Gastroesophageal sphincter (tissue), 4 donors: ENCODE results near the gene RPP38. TPM values are rescaled to one million over a fixed set of nuclear protein-coding genes. Genes with fewer than 3 reads are reported as not detected.

Source experiments
- ATAC-seq: fragments of 150-250 bp; one replicate; pipeline ENCODE4 v1.9.1; 2016; ENCODE audit warnings: mild to moderate bottlenecking, moderate library complexity
- H3K27ac ChIP-seq, 4 donors: fragments of 200-600 bp; sonication (generic) in 3 of 4; 1 replicate in 3 of 4; 2 replicates in 1 of 4; pipeline ENCODE4 v1.5.1; 2016 to 2019
- H3K27me3 ChIP-seq: fragments of 200-600 bp; sonication (generic); one replicate; pipeline ENCODE4 v1.5.1; 2019
- H3K36me3 ChIP-seq, 2 donors: fragments of 200-600 bp; sonication (generic); one replicate each; pipeline ENCODE4 v1.5.1; 2019; ENCODE audit warnings: control low read depth in 1 of 2
- H3K4me1 ChIP-seq, 3 donors: fragments of 200-600 bp; sonication (generic); 1 replicate in 2 of 3; 2 replicates in 1 of 3; pipeline ENCODE4 v1.5.1; 2016 to 2019; ENCODE audit warnings: control low read depth in 2 of 3
- H3K4me3 ChIP-seq, 2 donors: fragments of 200-600 bp; sonication (generic); one replicate each; pipeline ENCODE4 v1.5.1; 2019; ENCODE audit warnings: mild to moderate bottlenecking in 1 of 2, moderate library complexity in 1 of 2
- H3K9me3 ChIP-seq, 3 donors: fragments of 200-600 bp; sonication (generic); one replicate each; pipeline ENCODE4 v1.5.1; 2017 to 2019; ENCODE audit warnings: control low read depth in 2 of 3
- EP300 ChIP-seq: sonication (generic); formaldehyde crosslinking; IDR thresholded peaks from one replicate; pipeline ENCODE4 v1.6.1; 2017; ENCODE audit warnings: antibody characterized with exemption, mild to moderate bottlenecking
- POLR2A ChIP-seq, 2 donors: fragments of 450-650 bp; IDR thresholded peaks; one replicate each; pipeline ENCODE4 v1.6.1; 2017; ENCODE audit warnings: antibody characterized with exemption in 2 of 2, mild to moderate bottlenecking in 2 of 2, moderate library complexity in 1 of 2
- POLR2AphosphoS5 ChIP-seq: sonication (generic); formaldehyde crosslinking; IDR thresholded peaks from one replicate; pipeline ENCODE4 v1.6.1; 2017; ENCODE audit warnings: antibody characterized with exemption
- WGBS, 2 donors: methylation state at CpG; one replicate each; pipeline ENCODE4 v1.1.5; 2018; ENCODE audit warnings: low coverage in 1 of 2; 5-methylcytosine and 5-hydroxymethylcytosine counted together
- total RNA-seq, 4 donors: library from RNA; depleted of rRNA; stranded (reverse); fragments of >200 nt; gene quantifications; one replicate each; pipeline ENCODE4 v1.1.0, GENCODE V29; 2016
- TF ChIP-seq, protein P1 (sequence below), 4 experiments: fragments of 200-600 bp in 2 of 4; fragments of 450-650 bp in 2 of 4; sonication (generic) in 1 of 4; IDR thresholded peaks; one replicate each; pipeline ENCODE4 v1.5.1; 2017 to 2019; ENCODE audit warnings: antibody characterized with exemption in 4 of 4, mild to moderate bottlenecking in 2 of 4, moderate library complexity in 2 of 4

Gene RPP38
- total RNA-seq, 4 donors from 2014 or later = 9.9 to 23.2 (median 14.9) TPM

DNA sequence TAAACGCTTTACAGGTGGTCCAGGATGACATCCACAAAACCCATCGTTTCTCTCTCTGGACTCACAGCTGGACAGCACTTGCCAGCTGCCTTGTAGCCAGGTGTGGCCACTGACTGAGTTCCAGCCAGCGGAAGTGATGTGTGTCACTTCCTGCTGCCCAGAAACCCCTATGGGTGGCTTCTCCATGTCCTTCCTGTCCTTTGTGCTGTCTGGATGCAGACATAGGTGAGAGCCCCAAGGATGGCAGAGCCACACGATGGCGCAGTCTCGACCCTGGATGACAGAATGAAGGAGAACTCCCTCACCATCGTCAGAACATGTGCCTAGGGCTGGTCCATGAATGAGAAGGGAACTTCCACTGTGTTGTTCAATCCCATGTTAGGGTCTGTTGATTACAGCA is 49.2 kb downstream of the RPP38 start:
- WGBS, 2 donors = 90% methylated on average over 4 of the region's 7 CpGs; no CpG with 5 or more reads in 1 of the 2 donors
- Histone ChIP-seq H3K27me3 (no peaks in the 10 kb centered on the region), H3K27ac (no peak overlapping the region), H3K4me3 (no peak overlapping the region), H3K9me3 (no peaks in the 10 kb centered on the region), H3K4me1 (peaks cover 0 to 13% (median 0%) of the 10 kb centered on the region in 3 donors), H3K36me3 (no peaks in the 10 kb centered on the region)
- no peak for ATAC-seq
- TF ChIP-seq EP300 = no peak
- no peak for TF ChIP-seq POLR2A (IDR thresholded peaks at IDR 0.05)
- no peak for TF ChIP-seq POLR2AphosphoS5
- TF ChIP-seq, protein P1, sequence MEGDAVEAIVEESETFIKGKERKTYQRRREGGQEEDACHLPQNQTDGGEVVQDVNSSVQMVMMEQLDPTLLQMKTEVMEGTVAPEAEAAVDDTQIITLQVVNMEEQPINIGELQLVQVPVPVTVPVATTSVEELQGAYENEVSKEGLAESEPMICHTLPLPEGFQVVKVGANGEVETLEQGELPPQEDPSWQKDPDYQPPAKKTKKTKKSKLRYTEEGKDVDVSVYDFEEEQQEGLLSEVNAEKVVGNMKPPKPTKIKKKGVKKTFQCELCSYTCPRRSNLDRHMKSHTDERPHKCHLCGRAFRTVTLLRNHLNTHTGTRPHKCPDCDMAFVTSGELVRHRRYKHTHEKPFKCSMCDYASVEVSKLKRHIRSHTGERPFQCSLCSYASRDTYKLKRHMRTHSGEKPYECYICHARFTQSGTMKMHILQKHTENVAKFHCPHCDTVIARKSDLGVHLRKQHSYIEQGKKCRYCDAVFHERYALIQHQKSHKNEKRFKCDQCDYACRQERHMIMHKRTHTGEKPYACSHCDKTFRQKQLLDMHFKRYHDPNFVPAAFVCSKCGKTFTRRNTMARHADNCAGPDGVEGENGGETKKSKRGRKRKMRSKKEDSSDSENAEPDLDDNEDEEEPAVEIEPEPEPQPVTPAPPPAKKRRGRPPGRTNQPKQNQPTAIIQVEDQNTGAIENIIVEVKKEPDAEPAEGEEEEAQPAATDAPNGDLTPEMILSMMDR (IDR thresholded peaks at IDR 0.05) = no peak

DNA sequence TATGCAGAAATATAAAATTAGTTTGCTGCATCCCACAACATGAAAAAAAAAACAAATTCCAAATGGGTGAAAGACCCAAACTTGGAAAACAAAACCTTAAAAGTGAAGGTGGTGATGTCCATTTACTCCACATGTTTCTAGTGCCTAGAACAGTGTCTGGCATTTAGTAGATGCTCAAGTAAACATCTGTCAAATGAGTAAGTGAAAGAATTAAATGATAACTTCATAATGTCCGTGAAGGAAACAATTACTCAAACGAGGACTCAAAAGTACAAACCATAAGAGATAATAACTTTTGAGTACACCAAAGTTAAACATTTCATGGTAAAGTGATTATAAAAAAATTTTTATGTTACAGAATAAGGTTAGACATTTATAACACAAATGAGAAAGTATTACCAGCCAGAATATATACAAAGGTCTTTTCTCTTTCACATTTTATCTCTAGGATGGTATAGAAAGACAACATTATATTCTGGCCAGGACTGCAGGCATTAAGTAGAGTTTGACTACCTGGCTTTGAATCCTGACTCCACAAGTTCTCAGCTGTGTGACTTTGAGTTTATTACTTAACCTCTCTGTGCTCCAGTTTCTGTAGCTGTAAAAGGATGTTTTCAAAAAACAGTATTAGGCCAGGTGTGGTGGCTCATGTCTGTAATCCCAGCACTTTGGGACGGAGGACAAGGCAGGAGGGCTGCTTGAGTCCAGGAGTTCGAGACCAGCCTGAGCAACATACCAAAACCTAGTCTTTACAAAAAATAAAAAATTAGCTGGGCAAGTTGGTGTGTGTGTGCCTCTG is 50.6 kb downstream of the RPP38 start:
- 28 to 61% methylated on average over 2 to 4 of the region's 4 CpGs for WGBS, 2 donors
- no peak overlapping the region for H3K4me3 ChIP-seq
- no peak overlapping the region for H3K27ac ChIP-seq
- peaks cover 0 to 11% (median 0%) of the 10 kb centered on the region in 3 donors for H3K4me1 ChIP-seq
- no peaks in the 10 kb centered on the region for H3K9me3 ChIP-seq
- H3K36me3 ChIP-seq = no peaks in the 10 kb centered on the region
- ATAC-seq = no peak
- H3K27me3 ChIP-seq = no peaks in the 10 kb centered on the region
- TF ChIP-seq, protein P1 (IDR thresholded peaks at IDR 0.05) = no peak
- no peak for TF ChIP-seq POLR2AphosphoS5
- TF ChIP-seq POLR2A (IDR thresholded peaks at IDR 0.05) = no peak
- no peak for TF ChIP-seq EP300

DNA sequence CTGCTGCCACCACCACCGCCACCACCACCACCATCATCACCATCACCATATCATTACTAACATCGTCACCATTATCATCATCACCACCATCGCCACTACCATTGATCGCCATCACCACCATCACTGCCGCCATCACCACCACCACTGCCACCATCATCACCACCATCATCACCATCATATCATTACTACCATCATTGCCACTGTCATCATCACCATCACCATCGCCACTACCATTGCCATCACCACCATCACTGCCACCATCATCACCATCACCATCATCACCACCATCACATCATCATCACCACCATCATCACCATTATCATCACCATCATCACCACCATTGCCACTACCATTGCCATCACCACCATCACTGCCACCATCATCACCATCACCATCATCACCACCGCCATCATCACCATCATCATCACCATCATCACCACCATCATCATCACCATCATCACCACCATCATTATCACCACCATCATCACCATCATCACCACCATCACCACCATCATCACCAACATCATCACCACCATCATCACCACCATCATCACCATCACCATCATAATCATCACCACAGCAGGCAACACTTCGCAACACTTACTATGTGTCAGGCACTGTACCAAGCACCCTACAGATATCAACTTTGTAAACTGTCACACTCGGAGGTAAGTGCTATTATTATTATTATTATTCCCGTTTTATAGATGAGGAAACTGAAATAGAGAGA is 52.1 kb downstream of the RPP38 start:
- Histone ChIP-seq H3K36me3 (no peaks in the 10 kb centered on the region), H3K27ac (no peak overlapping the region), H3K4me3 (no peak overlapping the region), H3K27me3 (no peaks in the 10 kb centered on the region), H3K4me1 (peaks cover 0 to 8% (median 0%) of the 10 kb centered on the region in 3 donors), H3K9me3 (no peaks in the 10 kb centered on the region)
- no peak for ATAC-seq
- WGBS, 2 donors = 78 to 92% methylated on average over 10 of the region's 10 CpGs
- TF ChIP-seq, protein P1 (IDR thresholded peaks at IDR 0.05) = no peak

DNA sequence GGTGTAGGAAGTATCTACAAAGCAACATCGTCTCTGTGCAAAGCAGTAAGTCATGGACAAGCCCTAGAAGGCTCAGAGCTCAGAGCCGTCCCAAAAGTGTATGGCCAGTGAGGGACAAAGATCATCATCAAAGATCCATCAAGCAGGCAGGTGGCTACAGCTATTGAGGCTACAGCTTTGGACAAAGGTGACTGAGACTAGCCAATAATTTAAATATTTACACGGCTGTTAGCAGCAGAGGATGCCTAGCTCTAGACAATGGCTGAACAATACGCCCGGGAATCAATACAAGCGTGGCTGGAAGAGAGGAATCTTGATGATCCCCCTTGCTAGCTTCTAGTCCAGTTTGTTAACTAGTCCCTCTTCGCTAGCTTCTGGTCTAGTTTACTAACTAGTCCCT is 53.4 kb downstream of the RPP38 start:
- WGBS, 2 donors = 96 to 100% methylated on average over 5 to 7 of the region's 7 CpGs
- no peak overlapping the region for H3K27ac ChIP-seq
- H3K4me1 ChIP-seq = peaks cover 0 to 8% (median 0%) of the 10 kb centered on the region in 3 donors
- peaks cover 0 to 3% of the 10 kb centered on the region in 2 donors for H3K36me3 ChIP-seq
- no peaks in the 10 kb centered on the region for H3K27me3 ChIP-seq
- no peaks in the 10 kb centered on the region for H3K9me3 ChIP-seq
- no peak for ATAC-seq
- TF ChIP-seq, protein P1 (IDR thresholded peaks at IDR 0.05) = no peak
- TF ChIP-seq POLR2A (IDR thresholded peaks at IDR 0.05) (no peak), POLR2AphosphoS5 (no peak), EP300 (no peak)
- no peak overlapping the region for H3K4me3 ChIP-seq
